Suppressor macrophage treated with lipopolysaccharide for 4 hours (primary cell): ENCODE data around the gene RASSF3.
A peak's percentile ranks its signal among the peaks of the same experiment; 100 is the strongest.
"Not testable (repeated sequence)": the region's sequence is repeated elsewhere in the genome, so short reads cannot be mapped to it uniquely, and the experiment has no call there.

Source experiments
- DNase-seq: peaks from one replicate; pipeline ENCODE4 v3.0.0-alpha.2; 2020

The RASSF3 gene

DNA sequence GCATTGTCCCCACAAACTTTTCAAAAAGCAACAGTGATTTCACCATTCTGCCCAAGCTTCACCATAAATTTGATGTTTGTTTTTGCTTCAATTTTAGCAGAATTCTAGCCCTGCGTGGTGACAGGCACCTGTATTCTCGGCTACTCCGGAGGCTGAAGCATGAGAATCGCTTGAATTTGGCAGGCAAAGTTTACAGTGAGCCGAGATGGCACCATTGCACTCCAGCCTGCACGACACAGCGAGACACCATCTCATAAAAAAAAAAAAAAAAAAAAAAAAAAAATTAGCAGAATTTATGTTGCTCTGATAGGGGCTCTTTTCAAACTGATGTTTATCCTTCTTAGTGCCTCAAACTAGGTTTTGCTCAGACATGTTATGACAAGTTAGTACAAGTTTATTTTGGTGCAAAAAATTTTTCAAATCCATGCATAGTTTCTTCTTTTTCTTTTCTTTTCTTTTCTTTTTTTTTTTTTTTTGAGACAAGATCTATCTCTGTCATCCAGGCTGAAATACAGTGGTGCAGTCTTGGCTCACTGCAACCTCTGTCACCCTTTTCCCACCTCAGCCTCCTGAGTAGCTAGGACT, 24.3 kb downstream of the RASSF3 start:
- no peak for DNase-seq

DNA sequence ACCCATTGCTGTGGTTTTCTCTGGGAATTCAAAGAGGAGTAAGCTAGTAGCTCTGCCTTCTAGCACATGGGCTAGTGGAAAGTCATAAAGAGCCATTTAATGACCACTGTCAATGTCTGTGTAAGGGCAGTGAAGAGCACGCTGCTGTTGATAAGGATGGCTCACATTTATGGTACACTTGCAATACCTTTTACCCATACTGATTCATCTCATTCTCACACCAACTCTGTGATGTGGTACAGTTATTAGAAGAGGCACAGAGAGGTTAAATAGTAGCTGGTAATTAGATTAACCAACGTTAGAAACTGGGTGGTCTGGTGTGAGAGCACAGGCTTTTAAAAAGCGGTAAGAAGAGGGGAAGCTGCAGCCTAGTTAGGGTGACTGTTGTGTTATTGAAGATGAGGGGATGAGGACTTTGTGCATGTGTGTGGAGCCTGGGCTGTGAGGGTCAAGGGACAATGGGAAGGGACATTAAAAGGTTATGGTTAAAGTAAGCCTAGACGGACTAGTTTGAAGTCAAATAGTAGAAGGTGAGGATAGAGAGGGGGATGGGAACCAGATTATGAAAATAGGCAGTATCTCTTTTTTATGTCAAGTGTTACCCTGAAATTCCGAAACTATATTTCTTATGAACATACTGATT, 25.2 kb downstream of the RASSF3 start:
- DNase-seq = no peak

DNA sequence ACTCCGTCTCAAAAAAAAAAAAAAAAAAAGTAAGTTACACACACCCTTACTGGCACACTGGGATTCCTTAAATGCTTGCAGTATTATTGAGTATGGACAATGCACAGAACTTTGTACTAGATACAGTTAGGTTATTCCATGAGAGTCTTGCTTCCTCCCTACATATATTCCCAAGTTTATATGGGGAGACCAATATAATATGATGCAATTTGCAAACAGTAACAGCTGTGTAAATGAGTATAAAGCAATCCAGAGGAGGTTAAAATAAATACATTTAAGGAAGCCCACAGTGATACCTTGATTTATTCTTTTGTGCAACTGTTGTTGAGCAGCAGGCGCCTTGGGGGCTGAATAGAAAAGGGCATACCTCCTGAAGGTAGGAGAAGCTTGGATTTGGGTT, 26.6 kb downstream of the RASSF3 start:
- no peak for DNase-seq

DNA sequence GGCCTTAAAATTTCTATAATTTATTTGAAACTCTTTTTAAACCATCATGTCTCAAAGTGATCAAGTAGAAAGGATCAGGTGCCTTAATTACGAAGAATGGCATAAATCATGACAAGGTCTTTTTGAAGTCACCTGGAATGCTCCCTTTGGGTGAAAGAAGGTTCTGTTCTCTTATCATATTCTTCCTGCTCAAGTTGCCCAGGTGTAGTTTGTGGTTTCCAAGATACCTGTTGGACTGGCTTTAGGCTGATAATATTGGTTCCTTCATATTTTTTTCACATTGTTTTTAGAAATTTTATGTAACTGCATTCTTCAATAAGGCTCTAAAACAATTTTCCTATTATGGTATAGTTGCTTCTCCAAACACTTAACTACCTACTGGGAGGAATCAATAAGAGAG, 29.2 kb downstream of the RASSF3 start:
- DNase-seq = no peak

DNA sequence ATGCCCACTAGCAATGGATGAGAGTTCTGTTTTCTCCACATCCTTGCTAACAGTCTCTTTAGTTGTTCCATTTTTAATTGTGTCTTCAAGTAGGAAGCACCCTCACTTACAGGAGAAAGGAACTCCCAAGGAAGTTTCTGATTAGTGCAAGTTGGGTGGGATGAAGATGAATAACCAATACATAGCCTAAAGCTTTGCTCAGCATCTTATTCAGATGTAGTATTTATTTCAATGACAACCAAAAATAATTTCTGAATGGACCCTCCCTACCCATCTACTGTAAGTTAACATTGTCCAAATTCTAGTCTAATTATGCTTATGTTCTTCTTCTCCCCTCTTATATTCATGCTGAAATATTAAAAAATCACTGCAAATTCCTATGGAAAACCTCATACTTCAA, 36.0 kb downstream of the RASSF3 start:
- DNase-seq = no peak

DNA sequence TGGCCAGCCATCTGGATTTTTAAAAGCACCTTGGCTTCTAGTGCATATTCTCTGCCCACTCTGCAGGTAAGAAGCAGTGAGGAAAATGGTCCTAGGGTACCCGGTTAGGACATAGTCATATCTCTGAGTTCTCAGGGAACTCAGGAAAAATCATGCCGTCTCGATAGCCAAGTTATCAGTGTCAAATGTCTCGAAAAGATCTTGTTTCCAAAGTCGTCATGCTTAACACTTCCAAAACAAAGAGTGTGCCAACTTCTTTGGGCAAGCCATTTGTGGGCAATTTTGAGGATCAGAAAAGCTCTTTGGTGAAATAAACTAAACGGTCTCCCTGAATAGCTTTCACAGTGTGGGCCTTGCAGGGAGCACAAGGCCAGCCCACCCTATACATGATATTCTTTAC, 39.2 kb downstream of the RASSF3 start:
- no peak for DNase-seq

DNA sequence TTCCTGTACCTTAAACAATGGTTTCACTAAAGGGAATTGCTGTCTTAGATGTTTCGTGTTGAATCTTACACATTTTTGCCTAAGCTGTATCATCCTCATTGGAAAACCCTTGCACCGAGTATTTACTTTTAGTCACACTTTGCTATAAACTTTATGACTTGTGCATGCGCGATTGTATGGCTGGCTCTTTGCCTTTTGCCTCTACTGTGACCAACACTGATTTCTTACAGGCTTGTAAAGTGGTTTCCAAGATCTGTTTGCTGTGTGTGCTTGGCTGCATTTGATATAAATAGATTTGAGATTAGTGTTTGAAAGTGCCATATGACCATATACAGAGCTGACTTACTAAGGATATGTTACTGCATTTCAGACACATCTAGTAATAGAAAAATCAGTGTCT, 40.5 kb downstream of the RASSF3 start:
- no peak for DNase-seq

DNA sequence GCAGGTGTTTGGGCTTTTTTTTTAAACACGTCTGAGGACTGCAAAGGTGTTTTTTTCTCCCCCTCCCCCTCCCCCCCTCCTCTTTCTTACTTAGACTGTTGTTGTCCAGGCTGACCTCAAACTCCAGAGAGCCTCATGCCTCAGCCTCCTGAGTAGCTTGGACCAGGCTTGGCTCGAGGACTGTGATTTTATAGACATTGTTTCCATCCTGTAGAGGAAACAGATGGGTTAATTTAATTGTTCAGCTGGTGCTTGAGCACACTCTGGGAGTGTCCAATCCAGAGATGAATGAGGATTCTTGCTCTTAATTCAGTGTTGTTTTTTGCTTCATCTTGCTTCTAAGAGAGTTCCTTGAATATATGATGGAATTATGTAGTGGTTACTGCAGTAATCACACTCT, 42.1 kb downstream of the RASSF3 start:
- no peak for DNase-seq

DNA sequence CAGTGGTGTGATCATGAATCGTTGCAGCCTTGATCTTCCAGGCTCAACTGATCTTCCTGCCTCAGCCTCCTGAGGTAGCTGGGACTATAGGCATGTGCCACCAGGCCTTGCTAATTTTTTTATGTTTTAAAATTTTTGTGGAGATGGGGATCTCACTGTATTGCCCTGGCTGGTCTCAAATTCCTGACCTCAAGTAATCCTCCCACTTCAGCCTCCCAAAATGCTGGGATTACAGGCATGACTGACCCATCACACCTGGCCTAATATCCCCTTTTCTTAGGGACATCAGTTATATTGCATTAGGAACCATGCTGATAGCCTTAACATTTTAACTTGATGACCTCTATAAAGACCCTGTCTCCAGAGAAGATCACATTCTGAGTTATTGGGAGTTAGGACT, 42.8 kb downstream of the RASSF3 start:
- DNase-seq = no peak

DNA sequence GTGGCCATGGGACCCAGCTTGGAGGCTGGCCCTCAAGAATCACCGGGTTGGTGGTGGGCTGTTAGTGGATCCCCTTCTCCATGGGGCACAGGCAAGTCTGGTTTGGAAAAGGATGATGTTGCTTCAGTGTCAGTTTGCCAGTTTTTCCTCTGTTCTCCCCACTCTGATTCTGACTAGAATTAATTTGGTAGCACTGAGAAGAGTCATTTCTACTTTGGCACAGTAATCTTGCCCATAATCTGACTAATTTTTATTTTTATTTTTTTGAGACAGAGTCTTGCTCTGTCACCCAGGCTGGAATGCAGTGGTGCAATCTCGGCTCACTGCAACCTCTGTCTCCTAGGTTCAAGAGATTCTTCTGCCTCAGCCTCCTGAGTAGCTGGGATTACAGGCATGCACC, 43.6 kb downstream of the RASSF3 start:
- DNase-seq = not testable (repeated sequence)

DNA sequence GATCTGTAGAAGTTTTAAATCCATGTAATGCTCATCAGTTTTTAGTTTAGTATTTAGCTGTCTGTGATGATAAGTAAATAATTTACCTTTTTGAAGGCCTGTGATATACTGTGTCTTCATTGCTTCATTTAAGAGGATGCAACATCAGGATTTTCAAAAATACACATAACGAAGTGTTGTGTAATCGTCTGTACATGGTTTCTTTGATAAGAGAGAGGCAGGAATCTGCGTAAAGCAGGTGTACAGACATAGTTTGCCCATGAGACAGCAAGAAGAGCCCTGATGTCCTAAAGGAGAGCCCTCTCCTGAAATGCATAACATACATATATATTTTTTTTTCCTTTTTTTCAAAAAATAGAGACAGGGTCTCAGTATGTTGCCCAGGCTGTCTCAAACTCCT, 44.8 kb downstream of the RASSF3 start:
- DNase-seq = no peak

DNA sequence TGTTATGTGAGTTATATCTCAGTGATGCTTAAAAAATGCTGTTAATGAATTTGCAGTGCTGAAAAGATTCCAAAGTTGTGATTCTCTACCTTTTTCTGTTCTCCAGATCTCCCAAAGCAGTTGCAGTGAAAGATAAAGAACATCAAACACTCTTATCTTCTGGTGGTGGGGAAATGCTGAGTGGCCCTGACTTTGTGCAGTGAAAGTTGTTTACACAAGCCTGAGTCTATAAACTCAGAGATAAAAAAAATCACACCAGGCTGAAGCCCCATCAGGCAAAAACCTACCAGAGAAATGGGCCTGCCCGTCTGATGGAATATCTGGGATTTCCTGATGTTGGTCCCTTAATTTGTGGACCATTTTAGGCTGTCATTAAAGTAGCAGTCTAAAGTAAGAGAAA, 46.1 kb downstream of the RASSF3 start:
- no peak for DNase-seq

DNA sequence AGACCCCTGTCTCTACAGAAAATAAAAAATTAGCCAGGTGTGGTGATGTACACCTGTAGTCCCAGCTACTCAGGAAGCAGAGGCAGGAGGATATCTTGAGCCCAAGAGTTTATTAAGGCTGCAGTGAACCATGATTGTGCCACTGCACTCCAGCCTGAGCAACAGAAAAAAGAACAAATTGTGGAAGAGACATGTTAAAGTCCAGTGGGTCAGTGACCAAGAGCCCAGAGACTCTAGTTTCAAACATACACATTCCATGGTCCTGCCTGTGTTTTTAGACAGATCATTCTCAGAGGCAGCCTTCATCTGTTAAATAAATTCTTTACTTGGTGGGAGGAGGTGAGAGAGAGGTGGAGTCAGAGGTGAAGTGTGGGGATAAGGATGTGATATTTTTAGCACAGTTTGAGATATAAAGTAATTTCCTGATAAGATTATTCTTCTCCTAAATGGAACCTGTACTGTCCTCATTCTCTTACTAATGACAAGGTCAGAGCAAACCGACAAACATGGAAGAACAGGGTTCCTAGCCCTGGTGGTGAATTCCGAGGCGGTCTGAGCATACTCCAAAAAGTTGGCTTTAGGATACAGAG, 48.7 kb downstream of the RASSF3 start:
- DNase-seq = no peak

DNA sequence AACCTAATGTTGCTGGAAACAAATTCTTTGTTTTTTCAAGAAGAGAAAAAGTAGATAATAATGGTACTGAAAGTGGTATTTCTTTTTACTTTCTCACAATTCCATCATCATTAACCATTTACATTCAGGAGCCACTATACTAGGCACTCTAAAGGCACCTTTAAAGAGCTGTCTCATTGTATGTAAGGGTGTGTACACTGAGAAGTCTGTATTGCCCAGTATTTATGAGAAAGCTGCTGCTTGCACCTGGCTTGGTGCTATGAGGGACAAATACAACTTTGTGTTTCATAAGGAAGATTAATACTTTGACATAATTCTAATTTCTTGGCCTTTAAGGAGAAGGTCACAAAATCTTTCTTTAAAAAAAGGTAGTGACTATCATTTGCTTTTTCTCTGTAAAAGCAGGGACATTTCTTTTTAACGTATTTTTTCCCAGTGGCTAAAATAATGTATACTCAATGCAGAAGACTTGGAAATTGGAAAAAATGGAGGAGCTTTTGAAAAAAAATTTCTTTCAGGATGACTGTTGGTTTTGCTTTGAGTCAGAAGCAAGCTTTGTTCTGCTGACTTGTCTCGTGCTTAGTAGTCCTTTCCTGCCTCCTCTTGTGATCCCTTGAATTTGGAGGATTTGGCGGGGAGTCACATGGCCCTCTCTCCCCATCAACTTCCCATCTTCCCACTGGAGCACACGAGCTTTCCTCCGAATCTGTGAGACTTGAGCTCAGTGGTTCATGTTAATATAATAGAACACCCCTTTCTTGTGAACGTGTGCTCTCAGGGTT, 50.1 kb downstream of the RASSF3 start:
- DNase-seq = peak; percentile 42

DNA sequence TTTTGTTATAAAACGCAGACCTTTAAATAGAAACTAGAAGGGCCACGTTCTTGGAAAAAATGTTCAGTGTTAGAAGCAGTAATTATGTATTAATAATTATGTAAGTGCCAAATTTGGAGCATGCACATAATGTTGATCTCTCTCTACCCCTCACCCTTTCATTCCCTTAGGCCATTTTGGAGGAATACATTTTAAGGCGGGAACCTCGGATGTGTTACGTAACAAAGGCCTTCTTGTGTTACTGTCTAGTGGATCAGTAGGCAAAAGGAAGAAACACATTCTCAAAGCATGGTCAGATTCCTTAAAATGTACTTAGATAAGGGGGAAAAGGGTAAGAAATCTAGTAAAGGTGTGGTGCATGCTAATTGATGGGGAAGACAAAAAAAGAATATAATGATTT, 52.7 kb downstream of the RASSF3 start:
- DNase-seq = no peak

DNA sequence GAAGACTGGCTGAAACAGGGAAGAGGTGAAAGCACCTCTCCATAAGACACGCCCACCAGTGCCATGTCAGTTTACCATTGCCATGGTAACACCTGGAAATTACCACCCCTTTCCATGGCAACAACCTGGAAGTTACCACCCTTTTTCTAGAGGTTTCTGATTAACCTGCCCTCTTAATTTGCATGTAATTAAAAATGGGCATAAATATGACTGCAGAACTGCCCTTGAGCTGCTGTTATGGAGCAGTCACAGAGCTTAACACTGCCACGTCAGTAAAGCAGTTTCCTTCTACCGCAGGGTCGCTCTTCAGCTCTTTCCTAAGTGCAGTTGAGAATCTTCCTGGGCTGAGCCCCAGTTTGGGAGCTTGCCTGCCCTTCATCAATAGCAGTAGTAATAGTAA, 55.2 kb downstream of the RASSF3 start:
- no peak for DNase-seq

DNA sequence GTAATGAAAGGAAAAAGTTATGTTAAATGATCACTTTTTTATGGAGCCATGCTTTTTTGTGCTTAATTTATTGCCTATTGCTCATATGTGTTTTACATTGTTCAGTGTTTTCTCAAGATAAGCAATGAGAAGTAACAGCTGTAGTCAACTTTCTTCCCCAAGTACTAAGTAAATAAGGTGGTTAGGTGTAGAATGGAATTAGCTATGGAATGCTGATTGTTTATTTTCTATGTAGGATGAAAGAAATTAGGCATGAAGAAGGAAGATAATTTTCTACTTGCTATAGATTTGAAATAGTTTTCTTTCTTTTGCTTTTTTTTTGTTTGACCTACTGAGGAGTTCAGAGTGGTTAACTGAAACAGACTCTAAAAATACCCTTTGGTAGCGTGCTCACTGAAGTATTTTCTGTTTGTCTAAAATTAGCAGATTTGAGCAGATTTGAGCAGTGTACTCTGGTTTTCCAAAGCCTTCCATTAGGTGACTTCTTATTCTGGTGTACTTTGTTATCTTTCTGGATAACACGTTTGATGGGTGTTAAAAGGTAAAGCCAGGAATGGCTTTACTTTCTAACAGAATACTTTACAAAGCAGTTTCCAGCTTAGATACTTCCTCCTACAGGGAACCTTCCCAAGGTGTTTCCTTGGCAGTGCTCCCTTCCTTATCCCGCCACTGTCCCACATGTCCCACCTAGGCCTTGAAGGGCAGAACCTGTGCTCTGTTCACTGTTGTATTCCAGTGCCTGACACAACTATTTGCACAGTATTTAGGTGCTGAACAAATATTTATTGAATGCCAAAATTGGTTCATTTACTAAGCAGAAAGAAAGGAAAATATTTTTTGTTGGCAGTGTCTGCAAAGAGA, 56.0 kb downstream of the RASSF3 start:
- no peak for DNase-seq

DNA sequence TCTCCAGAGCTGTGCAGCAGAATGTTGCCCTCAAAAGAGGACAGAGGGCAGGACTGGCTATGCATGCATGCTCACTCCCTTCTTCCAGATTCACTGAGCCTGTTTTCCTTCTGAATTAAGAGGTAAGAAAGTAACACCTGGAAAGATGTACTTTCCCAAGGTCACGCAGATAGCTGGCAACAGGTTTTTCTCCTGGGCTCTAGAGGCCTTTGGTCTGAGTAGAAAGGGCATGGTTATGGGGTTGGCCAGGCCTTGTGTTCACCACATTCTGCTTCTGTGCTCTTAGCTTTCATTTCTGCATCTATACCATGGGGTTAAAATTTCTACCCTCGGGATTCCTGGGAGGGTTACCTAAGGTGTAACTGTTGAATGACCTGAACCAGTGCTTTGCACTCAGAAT, 57.5 kb downstream of the RASSF3 start:
- DNase-seq = no peak

DNA sequence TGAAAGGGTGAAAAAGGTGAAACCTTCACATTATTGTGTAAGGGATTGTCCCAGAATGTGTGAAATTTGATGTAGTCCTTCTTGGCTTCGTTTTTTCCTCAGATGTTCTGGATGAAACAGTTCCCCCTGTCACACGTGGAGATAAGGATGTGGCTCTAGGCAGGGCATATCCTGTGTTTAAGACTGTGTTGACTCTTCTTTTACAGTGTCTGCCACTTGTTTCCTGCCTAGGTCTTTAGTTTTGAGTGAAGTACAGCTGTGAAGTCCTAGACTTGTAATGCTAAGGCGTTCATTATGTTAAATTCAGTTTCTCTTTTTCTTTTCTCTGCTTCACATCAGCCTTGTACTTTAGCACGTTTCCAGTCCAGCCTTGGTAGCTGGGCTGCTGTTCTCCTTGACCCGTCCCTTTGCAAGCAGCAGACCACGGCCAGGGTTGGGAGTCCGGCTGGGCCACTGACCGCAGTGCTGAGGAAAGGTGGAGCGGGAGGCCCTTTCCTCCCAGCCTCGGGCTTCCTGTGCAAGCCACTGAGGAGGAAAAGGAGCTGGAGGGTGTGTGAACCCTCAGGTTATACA, 59.1 kb downstream of the RASSF3 start:
- DNase-seq = peak; percentile 37

DNA sequence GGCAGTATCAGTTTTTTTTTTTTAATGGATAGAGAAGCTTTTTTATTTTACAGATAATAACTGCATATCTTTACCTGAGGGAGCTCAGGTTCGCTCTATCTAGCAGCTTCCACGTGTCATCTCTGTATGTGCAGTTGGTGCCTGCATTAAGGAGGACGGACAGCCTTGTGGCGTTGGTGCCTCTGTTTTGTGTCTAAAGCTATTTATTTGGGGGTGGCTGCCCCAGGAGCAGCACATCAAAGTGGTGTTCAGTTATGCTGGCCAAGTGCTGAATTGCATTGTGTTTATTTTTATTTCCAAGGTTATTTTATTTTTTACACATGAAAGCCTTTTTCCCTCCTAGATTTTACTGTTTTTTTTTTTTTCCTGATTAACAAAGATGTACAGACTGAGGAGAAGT, 59.7 kb downstream of the RASSF3 start:
- no peak for DNase-seq

DNA sequence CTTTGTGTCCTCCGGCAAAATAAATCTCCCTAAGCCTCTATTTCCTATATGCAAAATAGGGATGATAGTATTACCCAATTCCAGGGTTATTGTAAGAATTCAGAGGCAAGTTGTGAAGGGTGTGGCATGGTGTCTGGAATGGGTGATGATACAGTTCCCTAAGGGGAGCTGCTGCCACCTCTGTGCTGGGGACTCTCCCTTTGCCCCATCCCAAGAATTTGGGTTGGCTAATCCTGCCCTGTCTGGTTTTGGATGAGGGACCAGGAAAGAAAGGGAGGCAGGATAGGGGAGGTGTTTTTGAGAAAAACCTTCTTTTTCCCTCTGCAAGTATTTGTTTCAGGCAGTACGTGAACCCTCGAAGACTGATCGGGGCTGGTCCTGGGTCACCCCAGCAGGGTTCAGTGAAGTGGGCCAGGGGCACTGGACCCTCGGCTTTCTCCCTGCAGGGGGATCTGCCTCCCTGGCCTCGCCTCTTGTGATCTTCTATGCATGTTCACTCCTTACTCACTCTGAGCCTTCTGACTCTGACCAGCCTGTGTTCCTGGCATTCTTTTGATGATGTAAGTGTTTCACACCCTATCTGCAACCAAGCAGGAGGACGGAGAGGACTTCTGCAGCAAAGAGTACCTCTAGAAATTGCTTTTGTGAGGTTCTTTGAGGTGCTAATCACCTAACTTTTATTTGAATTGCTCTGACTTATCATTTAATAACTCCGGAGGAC, 60.8 kb downstream of the RASSF3 start:
- DNase-seq = peak; percentile 62

DNA sequence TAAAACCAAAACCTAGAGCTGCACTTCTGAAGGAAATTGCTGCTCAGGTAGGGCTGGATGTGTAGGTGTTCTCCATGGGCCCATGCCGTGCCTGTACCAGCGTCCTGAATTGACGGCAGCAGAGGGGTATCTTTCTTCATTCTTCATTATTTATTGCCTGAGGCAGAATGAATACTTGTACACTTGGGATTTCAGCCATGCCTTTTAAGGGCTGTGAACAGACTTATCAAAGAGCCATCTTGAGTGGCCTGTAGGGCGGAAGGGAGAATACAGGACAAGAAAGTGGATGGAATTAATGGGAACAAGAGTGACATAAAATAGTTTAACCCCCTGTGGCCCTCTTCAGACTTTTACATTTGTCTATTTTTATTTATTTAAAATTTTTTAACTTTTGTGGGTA, 61.4 kb downstream of the RASSF3 start:
- no peak for DNase-seq
